CD4-positive, alpha-beta T cell treated with Interleukin-21 for 1 hour (primary cell): Measurements from ENCODE around the gene STXBP5.
"Not testable (repeated sequence)": the region's sequence is repeated elsewhere in the genome, so short reads cannot be mapped to it uniquely, and the experiment has no call there.

Source experiments
- DNase-seq: peaks from one replicate; pipeline ENCODE4 v3.0.0-alpha.2; 2020

Gene STXBP5

GRCh38 chr6:147254929-147255473 is 50.8 kb downstream of the STXBP5 start:
- not testable (repeated sequence) for DNase-seq

DNA sequence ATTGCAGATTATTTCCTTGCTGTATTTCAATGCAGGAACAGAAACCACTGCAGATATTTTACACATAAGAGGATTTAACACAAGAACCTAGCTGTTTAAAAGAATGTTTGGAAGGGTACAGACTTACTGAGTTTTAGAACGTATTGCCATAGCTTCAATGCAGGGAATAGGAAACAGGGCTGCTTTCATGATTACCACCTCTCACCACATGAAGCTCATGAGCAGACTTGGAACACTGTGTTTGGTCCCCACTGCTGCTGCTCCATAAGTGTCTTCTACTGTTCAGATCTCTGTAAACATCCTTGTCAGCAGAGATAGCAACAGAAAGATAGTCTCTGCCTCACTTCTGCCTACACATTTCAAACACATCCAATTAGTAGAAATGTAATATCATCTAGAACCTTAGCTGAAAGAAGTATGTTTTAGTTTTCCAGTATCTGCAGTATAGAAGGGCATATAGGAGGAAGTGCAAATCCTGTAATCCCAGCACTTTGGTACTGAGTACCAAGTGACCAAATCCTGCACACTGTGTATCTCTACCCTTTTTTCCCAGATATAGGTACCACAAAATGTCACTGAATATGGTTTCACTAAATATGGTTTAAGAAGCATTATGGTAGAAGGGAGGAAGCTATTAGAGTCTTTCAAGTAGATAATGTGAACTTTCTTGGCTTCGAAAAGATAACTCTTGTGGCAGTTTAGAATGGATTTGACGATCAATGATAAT is 51.9 kb downstream of the STXBP5 start:
- no peak for DNase-seq

DNA sequence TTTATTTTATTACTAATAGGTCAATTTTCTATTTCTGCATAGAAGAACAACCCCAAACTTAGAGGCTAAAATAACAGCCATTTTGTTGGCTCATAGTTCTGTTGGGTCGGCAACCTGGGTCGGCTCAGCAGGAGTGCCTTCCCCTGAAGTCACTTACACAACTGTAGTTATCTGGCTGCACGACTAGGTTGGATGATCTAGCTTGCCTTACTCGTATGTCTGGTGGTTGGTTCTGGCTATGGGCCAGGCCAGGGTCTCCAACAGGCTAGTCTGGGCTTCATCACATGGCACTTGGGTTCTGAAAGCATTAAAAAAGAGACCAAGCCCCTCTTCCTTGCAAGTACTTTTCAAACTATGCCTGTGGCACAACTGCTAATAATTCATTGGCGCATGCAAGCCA is 53.5 kb downstream of the STXBP5 start:
- DNase-seq = no peak

DNA sequence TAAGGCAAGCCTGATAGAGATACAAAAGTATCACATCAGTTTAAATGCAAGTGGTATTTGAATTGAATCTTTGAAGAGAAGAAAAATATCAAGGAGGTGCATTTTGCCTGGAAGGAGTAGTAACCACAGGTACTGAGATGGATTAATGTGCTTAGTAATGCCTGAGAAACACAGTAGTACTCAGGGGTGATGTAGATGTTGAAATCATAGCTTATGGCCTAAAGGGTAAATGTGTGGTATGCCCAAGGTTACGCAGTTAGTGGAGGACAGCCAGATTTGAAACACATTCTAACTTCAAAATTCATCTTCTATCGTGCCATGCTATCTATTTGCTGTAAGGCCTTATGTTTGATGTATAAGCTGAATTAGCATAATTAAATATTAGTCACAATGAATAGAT is 55.9 kb downstream of the STXBP5 start:
- no peak for DNase-seq

DNA sequence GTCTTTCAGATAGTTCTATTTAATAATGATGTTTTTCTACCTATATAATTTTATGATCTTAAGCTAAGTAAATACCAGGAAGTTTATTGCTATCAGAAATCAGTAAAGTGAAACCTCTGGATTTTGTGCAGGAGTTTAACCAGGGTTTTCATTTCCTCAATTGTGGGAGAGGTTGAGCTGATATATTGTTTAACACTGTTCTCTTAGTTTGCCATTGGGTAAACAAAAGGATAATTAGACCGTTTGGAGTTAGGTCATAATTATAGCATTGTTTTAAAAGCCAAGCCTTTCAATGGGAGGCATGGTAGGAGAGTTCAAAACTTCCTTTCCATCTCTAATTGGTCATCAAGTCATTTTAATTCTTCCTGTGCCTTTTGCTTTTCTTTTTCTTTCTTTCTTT is 58.7 kb downstream of the STXBP5 start:
- DNase-seq = no peak

- DNase-seq = no peak
Measured at GRCh38 chr6:147266821-147267220, 62.6 kb downstream of the STXBP5 start.

- no peak for DNase-seq
Measured at GRCh38 chr6:147267658-147268057, 63.4 kb downstream of the STXBP5 start.

DNA sequence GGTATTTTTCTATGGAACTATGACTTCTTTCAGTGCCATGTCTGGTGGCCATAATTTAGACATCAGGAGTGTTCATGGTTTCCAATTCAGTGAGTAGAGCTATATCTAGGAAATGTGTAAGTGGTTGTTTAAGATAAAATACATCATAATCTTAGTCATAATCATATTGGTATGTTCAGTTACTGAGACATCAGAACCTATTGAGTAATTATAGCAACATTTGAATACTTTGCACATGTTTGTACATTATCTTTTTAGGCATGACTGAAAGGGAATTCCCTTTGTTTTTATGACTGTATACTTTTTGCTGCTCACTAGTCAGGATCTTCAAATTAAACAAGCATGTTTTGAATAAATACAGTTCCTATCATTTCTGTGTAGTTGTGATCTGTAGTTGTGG is 64.0 kb downstream of the STXBP5 start:
- no peak for DNase-seq

GRCh38 chr6:147274012-147274411 is 69.8 kb downstream of the STXBP5 start:
- no peak for DNase-seq

GRCh38 chr6:147274776-147275175 is 70.6 kb downstream of the STXBP5 start:
- no peak for DNase-seq

- DNase-seq = no peak
Measured at GRCh38 chr6:147278891-147279290, 74.7 kb downstream of the STXBP5 start.

DNA sequence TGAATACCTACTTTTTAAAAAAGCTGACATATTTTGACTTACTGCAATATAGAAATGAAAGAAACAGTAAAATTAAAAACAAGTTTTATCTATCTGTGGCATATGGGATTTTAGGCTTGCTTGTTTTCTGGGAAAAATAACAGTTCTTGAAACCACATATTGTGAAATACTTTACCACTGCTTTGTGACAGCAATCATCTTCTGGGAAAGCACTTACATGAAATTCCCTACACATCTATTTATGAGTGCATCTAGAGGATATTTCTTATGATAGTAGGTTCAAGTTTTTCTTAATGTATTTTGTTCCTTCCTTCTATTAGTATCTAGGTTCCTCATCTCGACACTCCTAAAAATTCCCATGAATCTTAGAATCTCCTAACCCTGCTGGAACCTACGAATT is 75.2 kb downstream of the STXBP5 start:
- no peak for DNase-seq

- no peak for DNase-seq
Measured at GRCh38 chr6:147281895-147282565, 77.8 kb downstream of the STXBP5 start.

DNA sequence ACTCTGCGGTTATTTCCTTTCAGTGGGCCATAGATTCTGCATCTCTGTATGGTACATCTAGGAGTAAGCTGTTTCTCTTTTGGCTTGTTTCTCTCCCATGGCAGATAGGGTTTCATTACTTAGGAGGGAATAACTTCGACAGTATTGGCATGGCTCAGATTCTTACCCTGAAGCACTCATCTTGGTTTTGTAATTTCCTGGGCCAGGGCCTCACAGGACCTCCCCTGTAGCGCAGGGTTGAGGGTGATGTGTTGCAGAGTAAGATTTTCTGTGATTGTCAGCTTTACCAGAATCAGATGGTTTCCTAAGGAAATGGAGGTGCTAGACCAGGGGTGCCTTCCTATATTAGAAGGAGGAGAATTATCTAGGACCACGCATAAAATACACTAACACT is 78.3 kb downstream of the STXBP5 start:
- DNase-seq = no peak

DNA sequence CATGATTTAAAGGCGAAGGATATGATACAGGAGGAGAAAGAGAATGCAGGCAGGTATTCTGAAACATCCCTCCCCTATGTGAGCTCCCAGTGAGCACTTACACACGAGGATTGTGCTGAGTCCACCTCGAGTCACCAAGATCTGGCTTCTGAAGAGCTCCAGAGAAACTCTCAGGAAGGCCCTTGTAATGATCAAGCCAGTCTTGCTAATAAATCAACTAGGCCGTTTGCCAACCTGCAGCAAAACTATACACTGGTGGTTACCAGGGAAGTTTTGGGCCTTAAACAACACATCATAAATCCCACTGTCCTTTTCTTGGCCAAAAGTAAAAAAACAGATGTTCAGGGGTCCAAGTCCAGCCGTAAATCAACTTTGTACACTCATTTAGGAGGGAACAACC is 79.2 kb downstream of the STXBP5 start:
- no peak for DNase-seq

DNA sequence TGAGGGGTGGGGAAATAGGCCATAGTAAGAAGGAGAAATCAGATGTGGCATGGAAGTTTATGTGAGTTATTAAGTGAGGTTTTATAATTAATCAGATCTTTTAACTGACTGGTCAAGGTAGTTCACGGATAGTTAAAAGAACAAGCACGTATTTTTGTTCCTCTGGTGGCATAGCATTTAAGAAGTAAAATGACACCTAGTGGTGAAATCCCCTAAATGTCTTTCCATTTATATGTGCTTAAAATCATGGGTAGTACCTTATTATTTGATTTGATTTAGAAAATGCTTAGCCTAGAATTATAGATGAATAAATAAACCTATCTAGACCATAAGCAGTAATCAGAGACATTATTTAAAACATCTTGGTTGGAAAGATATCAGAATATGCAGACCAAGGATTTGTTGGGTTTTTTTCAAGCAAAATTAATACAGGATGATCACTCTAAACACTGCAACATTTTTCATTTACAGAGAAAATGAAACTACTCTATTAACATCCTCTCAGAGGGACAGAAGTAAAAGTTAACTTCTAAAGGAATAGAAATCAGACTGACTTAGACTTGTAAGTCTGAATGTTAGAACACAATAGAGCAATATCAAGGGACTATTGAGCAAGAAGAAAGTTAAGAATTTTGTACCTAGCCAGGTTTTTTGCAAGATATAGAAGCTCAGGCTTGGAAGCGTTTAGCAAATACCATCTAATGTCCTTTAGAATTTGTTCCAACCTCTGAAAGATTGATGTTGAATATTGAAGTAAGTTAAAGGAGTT is 81.1 kb downstream of the STXBP5 start:
- DNase-seq = peak; percentile 42

DNA sequence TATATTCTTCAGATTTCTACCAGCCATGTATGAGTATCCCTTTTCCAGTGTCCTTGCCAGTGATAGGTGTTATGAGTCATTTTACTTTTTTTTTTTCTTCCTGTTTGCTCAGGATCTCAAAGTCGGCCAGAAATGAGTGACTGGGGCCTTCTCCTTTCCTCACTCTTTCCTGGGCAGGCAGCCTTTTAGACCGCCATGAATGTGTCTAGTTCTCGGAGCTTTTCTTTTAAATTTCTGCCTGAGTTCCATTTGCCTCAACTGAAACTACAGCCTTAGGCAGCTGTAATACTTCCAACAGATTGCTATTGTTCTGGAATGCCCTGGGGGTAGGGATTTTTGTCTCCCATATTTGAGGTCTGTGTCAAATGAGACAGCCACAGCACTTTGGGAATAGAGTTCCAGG is 83.7 kb downstream of the STXBP5 start:
- DNase-seq = no peak

DNA sequence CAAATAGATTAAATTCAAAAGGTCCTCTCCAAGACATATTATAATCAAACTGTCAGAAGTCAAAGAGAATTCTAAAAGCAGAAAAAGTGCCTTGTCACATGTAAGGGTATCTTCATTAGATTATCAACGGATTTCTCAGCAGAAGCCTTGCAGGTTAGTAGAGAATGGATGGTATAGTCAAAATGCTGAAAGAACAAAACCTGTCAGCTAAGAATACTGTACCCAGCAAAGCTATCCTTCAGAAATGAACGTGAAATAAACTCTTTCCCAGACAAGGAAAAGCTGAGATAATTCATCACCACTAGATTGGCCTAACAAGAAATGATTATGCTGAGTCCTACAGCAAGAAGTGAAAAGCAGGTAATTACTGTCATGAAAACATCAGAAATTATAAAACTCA is 92.9 kb downstream of the STXBP5 start:
- no peak for DNase-seq

DNA sequence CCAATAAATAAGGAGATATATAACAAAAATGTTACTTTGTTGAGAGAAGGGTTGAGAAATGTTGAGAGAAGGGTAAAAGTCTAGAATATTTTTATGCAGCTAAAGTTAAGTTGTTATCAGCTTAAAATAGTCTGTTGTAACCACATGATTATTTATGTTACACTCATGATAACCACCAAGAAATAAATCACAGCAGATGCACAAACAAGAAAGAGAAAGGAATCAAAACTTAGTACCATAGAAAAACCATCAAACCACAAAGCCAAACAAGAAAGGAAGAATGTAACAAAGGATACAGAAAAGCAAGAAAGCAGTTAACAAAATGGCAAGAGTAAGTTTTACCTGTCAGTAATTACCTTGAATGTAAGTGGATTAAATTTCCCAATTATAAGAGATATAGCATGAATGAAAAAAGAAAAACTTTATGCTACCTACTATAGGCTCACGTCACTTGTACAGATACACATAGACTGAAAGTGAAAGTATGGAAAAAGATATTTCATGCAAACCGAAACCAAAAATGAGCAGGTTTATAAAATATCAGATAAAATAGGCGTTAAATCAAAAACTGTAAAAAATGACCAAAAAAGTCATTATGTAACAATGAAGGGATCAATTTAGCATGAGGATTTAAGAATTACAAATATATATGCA is 93.6 kb downstream of the STXBP5 start:
- peak; percentile 30 for DNase-seq

- DNase-seq = no peak
Measured at GRCh38 chr6:147298461-147298860, 94.2 kb downstream of the STXBP5 start.

GRCh38 chr6:147299035-147299434 is 94.8 kb downstream of the STXBP5 start:
- no peak for DNase-seq

DNA sequence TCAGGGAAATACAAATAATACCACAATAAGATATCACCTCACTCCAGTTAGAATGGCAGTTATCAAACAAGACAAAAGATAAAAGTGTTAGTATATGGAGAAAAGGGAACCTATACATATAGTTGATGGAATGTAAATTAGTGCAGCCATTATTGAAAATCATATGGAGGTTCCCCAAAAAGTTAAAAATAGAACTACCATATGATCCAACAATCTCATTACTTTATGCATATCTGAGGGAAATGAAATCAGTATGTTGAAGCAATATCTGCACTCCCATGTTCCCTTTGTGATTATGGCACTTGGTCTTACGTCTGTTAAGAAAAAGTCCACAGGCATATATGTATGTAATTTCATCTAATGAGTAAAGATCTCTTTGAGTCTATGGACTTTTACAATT is 96.9 kb downstream of the STXBP5 start:
- no peak for DNase-seq

DNA sequence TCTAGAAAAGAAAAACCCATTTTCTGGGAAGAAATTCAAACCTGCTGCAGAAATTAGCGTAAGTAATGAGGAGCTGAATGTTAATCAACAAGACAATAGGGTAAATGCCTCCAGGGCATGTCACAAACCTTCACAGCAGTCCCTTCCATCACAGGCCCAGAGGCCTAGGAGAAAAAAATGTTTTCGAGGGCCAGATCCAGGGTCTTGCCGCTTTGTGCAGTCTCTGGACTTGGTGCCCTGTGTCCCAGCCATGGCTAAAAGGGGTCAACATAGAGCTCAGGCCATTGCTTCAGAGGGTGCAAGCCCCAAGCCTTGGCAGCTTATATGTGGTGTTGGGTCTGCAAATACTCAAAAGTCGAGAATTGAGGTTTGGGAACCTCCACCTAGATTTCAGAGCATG is 99.8 kb downstream of the STXBP5 start:
- no peak for DNase-seq
